Measurements from ENCODE around the gene TM4SF20.

GRCh38 chr2:227412877-227413276 lies 33.8 kb upstream of the TM4SF20 start:
- TF ChIP-seq CTCF (IDR thresholded peaks at IDR 0.05; ENCODE audit: insufficient read depth, low read length) (no peak), POLR2AphosphoS5 (IDR thresholded peaks at IDR 0.05; ENCODE audit: low read depth) (no peak), SPI1 (IDR thresholded peaks at IDR 0.05; ENCODE audit: borderline replicate concordance, low read depth) (no peak), REST (IDR thresholded peaks at IDR 0.05; ENCODE audit: insufficient replicate concordance, low read depth) (no peak)
